ENCODE data around the gene NSUN4.

NSUN4 gene

GRCh38 chr1:46302641-46303037 lies 38.0 kb upstream of the NSUN4 start:
- TF ChIP-seq, protein P1, sequence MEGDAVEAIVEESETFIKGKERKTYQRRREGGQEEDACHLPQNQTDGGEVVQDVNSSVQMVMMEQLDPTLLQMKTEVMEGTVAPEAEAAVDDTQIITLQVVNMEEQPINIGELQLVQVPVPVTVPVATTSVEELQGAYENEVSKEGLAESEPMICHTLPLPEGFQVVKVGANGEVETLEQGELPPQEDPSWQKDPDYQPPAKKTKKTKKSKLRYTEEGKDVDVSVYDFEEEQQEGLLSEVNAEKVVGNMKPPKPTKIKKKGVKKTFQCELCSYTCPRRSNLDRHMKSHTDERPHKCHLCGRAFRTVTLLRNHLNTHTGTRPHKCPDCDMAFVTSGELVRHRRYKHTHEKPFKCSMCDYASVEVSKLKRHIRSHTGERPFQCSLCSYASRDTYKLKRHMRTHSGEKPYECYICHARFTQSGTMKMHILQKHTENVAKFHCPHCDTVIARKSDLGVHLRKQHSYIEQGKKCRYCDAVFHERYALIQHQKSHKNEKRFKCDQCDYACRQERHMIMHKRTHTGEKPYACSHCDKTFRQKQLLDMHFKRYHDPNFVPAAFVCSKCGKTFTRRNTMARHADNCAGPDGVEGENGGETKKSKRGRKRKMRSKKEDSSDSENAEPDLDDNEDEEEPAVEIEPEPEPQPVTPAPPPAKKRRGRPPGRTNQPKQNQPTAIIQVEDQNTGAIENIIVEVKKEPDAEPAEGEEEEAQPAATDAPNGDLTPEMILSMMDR (IDR thresholded peaks at IDR 0.05; ENCODE audit: insufficient read depth, missing control alignments) = no peak
- FAIRE-seq (no peak), DNase-seq (ENCODE audit: insufficient read length, low spot score) (no peak)

DNA sequence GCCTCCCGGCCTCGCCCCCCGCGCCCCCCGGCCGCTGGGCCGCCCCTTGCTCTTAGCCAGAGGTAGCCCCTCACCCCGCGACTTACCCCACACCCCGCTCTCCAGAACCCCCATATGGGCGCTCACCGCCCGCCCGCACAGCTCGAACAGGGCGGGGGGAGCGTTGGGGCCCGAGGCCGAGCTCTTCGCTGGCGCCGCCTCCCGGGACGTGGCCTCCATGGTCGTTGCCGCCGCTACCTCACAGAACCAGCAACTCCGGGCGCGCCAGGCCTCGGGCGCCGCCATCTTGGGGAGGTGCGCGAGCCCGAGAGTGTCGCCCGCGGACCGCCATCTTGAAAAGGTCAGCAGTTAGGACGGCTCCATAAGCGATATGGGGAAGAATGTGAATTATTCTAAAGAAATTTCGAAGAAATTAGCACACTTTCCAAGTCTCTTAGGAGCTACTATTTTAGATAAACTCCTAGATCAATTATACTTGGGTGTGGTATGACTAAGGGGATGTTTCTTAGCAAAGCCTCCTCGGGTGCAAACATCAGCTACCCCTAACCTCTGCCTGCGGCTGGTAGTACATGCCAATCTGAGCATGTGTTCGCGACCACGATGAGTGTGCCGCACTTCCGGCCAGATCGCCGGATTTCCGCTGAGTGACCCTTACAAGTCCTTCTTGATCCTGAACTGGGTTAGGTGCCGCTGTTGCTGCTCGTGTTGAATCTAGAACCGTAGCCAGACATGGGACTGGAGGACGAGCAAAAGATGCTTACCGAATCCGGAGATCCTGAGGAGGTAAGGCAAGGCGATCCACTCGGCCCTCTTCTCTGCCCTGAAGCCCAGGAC lies 37.4 kb upstream of the NSUN4 start, which contains the start of the genes LRRC41 and UQCRH:
Gene LRRC41 (minus strand): TSS at position 579 of the 834 bp plus-strand sequence. CDS start 294 bp downstream, at position 285.
Gene UQCRH (plus strand): TSS at position 661 of the 834 bp plus-strand sequence. CDS start 69 bp downstream, at position 730.
- TF ChIP-seq, protein P1 (IDR thresholded peaks at IDR 0.05; ENCODE audit: insufficient read depth, missing control alignments) = peak; percentile 1
- FAIRE-seq (no peak), DNase-seq (ENCODE audit: insufficient read length, low spot score) (peak; percentile 79)

DNA sequence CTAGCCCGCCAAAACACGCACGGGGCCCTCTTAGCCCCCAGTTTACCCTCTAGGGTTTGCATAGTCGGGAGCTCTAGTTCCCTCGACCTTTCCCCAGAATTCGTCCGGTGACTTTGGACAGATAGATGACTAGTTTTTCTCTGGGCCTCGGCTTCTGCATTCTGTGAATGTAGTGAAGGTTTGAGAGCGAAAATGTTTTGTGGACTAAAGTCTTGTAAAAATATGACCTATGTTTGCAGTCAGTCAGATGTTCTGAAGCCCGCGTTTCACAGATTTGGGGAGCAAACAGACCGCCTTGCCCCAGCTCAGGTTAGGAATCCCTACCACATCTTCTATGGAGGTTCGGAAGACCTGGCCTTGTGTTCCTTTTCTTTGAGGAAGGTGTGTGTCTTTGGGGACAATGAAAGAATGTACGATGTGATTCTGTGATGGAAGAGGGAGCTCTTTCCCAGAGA lies 36.7 kb upstream of the NSUN4 start:
- no peak for DNase-seq (ENCODE audit: insufficient read length, low spot score)
- FAIRE-seq = no peak
- TF ChIP-seq, protein P1 (IDR thresholded peaks at IDR 0.05; ENCODE audit: insufficient read depth, missing control alignments) = no peak

GRCh38 chr1:46306159-46306530 lies 34.5 kb upstream of the NSUN4 start:
- DNase-seq (ENCODE audit: insufficient read length, low spot score) = no peak
- no peak for FAIRE-seq

GRCh38 chr1:46309401-46310159 lies 31.0 kb upstream of the NSUN4 start:
- TF ChIP-seq, protein P1 (IDR thresholded peaks at IDR 0.05; ENCODE audit: insufficient read depth, missing control alignments) = no peak
- no peak for FAIRE-seq
- no peak for DNase-seq (ENCODE audit: insufficient read length, low spot score)

More at GRCh38 chr1:46306159-46306530, 34.5 kb upstream of the NSUN4 start:
- TF ChIP-seq, protein P1 (IDR thresholded peaks at IDR 0.05; ENCODE audit: insufficient read depth, missing control alignments) = no peak

DNA sequence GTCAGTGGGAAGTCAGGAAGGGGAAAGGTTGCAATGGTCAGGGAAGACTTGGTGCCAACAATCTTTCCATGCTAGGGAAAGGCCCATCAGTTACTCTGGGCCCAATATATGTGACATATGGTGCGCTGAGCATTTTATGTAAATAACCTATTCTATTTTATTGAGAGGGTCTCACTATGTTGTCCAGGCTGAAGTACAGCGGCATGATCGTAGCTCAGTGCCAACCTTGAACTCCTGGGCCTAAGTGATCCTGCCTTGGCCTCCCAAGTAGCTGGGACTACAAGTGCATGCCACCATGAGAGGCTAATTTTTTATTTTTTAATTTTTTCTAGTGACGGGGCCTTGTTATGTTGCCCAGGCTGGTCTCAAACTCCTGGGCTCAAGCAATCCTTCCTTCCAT lies 30.3 kb upstream of the NSUN4 start:
- no peak for DNase-seq (ENCODE audit: insufficient read length, low spot score)
- no peak for FAIRE-seq

More for the DNA sequence above, 30.3 kb upstream of the NSUN4 start:
- TF ChIP-seq, protein P1 (IDR thresholded peaks at IDR 0.05; ENCODE audit: insufficient read depth, missing control alignments) = no peak
